Stimulated activated CD8-positive, alpha-beta memory T cell treated with anti-CD3 and anti-CD28 coated beads, Interleukin-2, amount 100 ng/mL, for 48 hours (primary cell): Measurements from ENCODE around the gene USE1.

Experiments used
- DNase-seq, 2 donors: peaks; one replicate each; pipeline ENCODE4 v3.0.0-alpha.2; 2020; ENCODE audit warnings: low read depth in 2 of 2

USE1 gene

GRCh38 chr19:17235971-17236777, 21.0 kb downstream of the USE1 start:
- DNase-seq, result no peak

GRCh38 chr19:17236811-17237543, 21.8 kb downstream of the USE1 start:
- DNase-seq, result no peak

- DNase-seq, result no peak
Measured at GRCh38 chr19:17237747-17238706, 22.9 kb downstream of the USE1 start.

- no peak for DNase-seq
Measured at GRCh38 chr19:17240062-17240752, 25.1 kb downstream of the USE1 start.

- no peak for DNase-seq
Measured at GRCh38 chr19:17240826-17241399, 25.8 kb downstream of the USE1 start.

GRCh38 chr19:17242431-17243208, 27.5 kb downstream of the USE1 start:
- DNase-seq, result no peak

- no peak for DNase-seq
Measured at GRCh38 chr19:17243211-17243829, 28.2 kb downstream of the USE1 start.

- DNase-seq, result no peak
Measured at GRCh38 chr19:17243830-17244617, 28.9 kb downstream of the USE1 start.

- DNase-seq, result no peak
Measured at GRCh38 chr19:17244618-17245534, 29.7 kb downstream of the USE1 start.

GRCh38 chr19:17245535-17245984, 30.4 kb downstream of the USE1 start, which contains the start of gene NR2F6:
TSS of gene NR2F6 (minus strand) at chr19:17245919. CDS start at chr19:17245220, 699 bp downstream.
- no peak for DNase-seq

- DNase-seq, result no peak
Measured at GRCh38 chr19:17246681-17247425, 31.7 kb downstream of the USE1 start.

GRCh38 chr19:17248011-17248776, 33.0 kb downstream of the USE1 start:
- no peak for DNase-seq

- no peak for DNase-seq
Measured at GRCh38 chr19:17249887-17250548, 34.9 kb downstream of the USE1 start.

- no peak for DNase-seq
Measured at GRCh38 chr19:17254636-17255035, 39.5 kb downstream of the USE1 start.

GRCh38 chr19:17255150-17255621, 40.0 kb downstream of the USE1 start:
- DNase-seq, result no peak
